A549 (cell line): ENCODE results near the gene SIAH2. TPM values are rescaled to one million over a fixed set of nuclear protein-coding genes. Genes with fewer than 3 reads are reported as not detected.

Experiments
- ATAC-seq, 2 experiments: fragments of 200-7000 bp in 1 of 2; fragments of >200 bp in 1 of 2; cut with Nextera tagmentation in 1 of 2; cut with Tn5 transposase in 1 of 2; 3 replicates each; pipeline versions ENCODE4 v1.8.0 to v1.9.1; 2018 to 2020; ENCODE audit warnings: mild to moderate bottlenecking in 1 of 2, moderate library complexity in 1 of 2
- CTCF ChIA-PET: fragments of 300-600 bp; sonication (Branson Sonifier 250); formaldehyde crosslinking; extraction: SDS; loops from one replicate; lab custom pipeline; 2021; ENCODE audit warnings: antibody characterized with exemption, inconsistent platforms; lab: Yijun Ruan, JAX
- POLR2A ChIA-PET: fragments of 350-600 bp; formaldehyde crosslinking; extraction: SDS; loops from one replicate; lab custom pipeline; 2021; ENCODE audit warnings: antibody characterized with exemption, inconsistent platforms; lab: Yijun Ruan, JAX
- DNase-seq, 2 experiments: peaks; one replicate each; pipeline versions ENCODE4 v3.0.0 to v3.0.0-alpha.2; 2011 to 2016; ENCODE audit warnings: low read depth in 1 of 2, low spot score in 1 of 2
- FAIRE-seq: peaks from 2 replicates; lab custom pipeline; 2011; peaks lifted over from hg19 to GRCh38; lab: Jason Lieb, UNC
- H3K27ac ChIP-seq, 2 experiments: fragments of >200 bp; sonication (Bioruptor Twin); formaldehyde crosslinking; 3 replicates each; pipeline ENCODE4 v1.5.1; 2016 to 2017
- H3K4me1 ChIP-seq: fragments of >200 bp; sonication (Bioruptor Twin); formaldehyde crosslinking; 3 replicates; pipeline ENCODE4 v1.6.1; 2016
- H3K4me2 ChIP-seq: fragments of >200 bp; sonication (Bioruptor Twin); formaldehyde crosslinking; 3 replicates; pipeline ENCODE4 v1.6.1; 2016
- H3K4me3 ChIP-seq: fragments of >200 bp; sonication (Bioruptor Twin); formaldehyde crosslinking; 3 replicates; pipeline ENCODE4 v1.5.1; 2016
- H3K9me3 ChIP-seq: fragments of >200 bp; sonication (Bioruptor Twin); formaldehyde crosslinking; 3 replicates; pipeline ENCODE4 v1.6.1; 2016
- BCL3 ChIP-seq: fragments of >200 bp; sonication (Bioruptor Twin); formaldehyde crosslinking; IDR thresholded peaks from 3 replicates; pipeline ENCODE4 v1.6.1; 2016
- CBX2 ChIP-seq: fragments of 200-600 bp; sonication (generic); IDR thresholded peaks from 2 replicates; pipeline ENCODE4 v1.6.1; 2016; ENCODE audit warnings: low read depth, mild to moderate bottlenecking, borderline replicate concordance
- CTCF ChIP-seq: fragments of >200 bp; sonication (Bioruptor Twin); formaldehyde crosslinking; IDR thresholded peaks from 3 replicates; pipeline ENCODE4 v1.5.1; 2016
- EHMT2 ChIP-seq: fragments of 200-600 bp; sonication (generic); IDR thresholded peaks from 2 replicates; pipeline ENCODE4 v1.6.1; 2016; ENCODE audit warnings: antibody characterized with exemption, low read depth, mild to moderate bottlenecking, moderate library complexity
- EP300 ChIP-seq, 2 experiments: fragments of >200 bp; sonication (Bioruptor Twin); formaldehyde crosslinking; IDR thresholded peaks; 2 replicates in 1 of 2; 3 replicates in 1 of 2; pipeline ENCODE4 v1.6.1; 2016 to 2017
- HES2 ChIP-seq: fragments of >200 bp; sonication (Bioruptor Twin); formaldehyde crosslinking; IDR thresholded peaks from 2 replicates; pipeline ENCODE4 v1.6.1; 2016
- HEYL ChIP-seq: fragments of 250-450 bp; sonication (Bioruptor Pico); IDR thresholded peaks from 2 replicates; pipeline ENCODE4 v1.8.0; 2021; ENCODE audit warnings: mild to moderate bottlenecking, moderate library complexity
- HMGXB4 ChIP-seq: fragments of 250-450 bp; sonication (Bioruptor Pico); IDR thresholded peaks from 2 replicates; pipeline ENCODE4 v1.5.0; 2021; ENCODE audit warnings: mild to moderate bottlenecking, moderate library complexity, borderline replicate concordance
- JUNB ChIP-seq: fragments of >200 bp; sonication (Bioruptor Twin); formaldehyde crosslinking; IDR thresholded peaks from 2 replicates; pipeline ENCODE4 v1.6.1; 2016
- KDM1A ChIP-seq: fragments of 200-600 bp; sonication (generic); IDR thresholded peaks from 2 replicates; pipeline ENCODE4 v1.6.1; 2016; ENCODE audit warnings: low read depth, mild to moderate bottlenecking
- MAFK ChIP-seq: fragments of 450-650 bp; IDR thresholded peaks from 2 replicates; pipeline ENCODE4 v1.6.1; 2014; ENCODE audit not compliant: partially characterized antibody
- NPAS2 ChIP-seq: fragments of 250-450 bp; sonication (Bioruptor Pico); IDR thresholded peaks from 2 replicates; pipeline ENCODE4 v1.8.0; 2022; ENCODE audit warnings: mild to moderate bottlenecking, moderate library complexity, borderline replicate concordance
- PHF8 ChIP-seq: fragments of 200-600 bp; sonication (generic); IDR thresholded peaks from 2 replicates; pipeline ENCODE4 v1.6.1; 2016; ENCODE audit warnings: low read depth, mild to moderate bottlenecking, antibody characterized with exemption, moderate library complexity, borderline replicate concordance
- RNF2 ChIP-seq: fragments of 200-600 bp; sonication (generic); IDR thresholded peaks from 2 replicates; pipeline ENCODE4 v1.6.1; 2016; ENCODE audit warnings: low read depth, mild to moderate bottlenecking, antibody characterized with exemption, moderate library complexity, borderline replicate concordance
- ZSCAN20 ChIP-seq: fragments of 250-450 bp; sonication (Bioruptor Pico); IDR thresholded peaks from 2 replicates; pipeline ENCODE4 v1.8.0; 2022; ENCODE audit warnings: mild to moderate bottlenecking, moderate library complexity
- polyA plus RNA-seq, 4 experiments: library from polyadenylated mRNA; depleted of rRNA in 3 of 4; stranded (reverse); fragments of >200 nt; fragmentation: RNase III in 1 of 4; extraction: RNeasy Plus Mini Kit Qiagen cat#74134 plus additional on column Dnase treatment in 1 of 4; gene quantifications; 2 replicates in 3 of 4; 3 replicates in 1 of 4; pipeline ENCODE4 v1.2.3, GENCODE V29; 2011 to 2017
- TF ChIP-seq, protein P1 (sequence below): fragments of 450-650 bp; IDR thresholded peaks from 2 replicates; pipeline ENCODE4 v1.6.1; 2014; ENCODE audit warnings: antibody characterized with exemption
- TF ChIP-seq, protein P2 (sequence below): fragments of 200-600 bp; sonication (generic); IDR thresholded peaks from 2 replicates; pipeline ENCODE4 v1.6.1; 2016; ENCODE audit warnings: antibody characterized with exemption, mild to moderate bottlenecking, moderate library complexity

The SIAH2 gene
- polyA plus RNA-seq, 2 of the 4 experiments (the other 2 are of a cell fraction): 11.4 to 24.8 TPM

DNA sequence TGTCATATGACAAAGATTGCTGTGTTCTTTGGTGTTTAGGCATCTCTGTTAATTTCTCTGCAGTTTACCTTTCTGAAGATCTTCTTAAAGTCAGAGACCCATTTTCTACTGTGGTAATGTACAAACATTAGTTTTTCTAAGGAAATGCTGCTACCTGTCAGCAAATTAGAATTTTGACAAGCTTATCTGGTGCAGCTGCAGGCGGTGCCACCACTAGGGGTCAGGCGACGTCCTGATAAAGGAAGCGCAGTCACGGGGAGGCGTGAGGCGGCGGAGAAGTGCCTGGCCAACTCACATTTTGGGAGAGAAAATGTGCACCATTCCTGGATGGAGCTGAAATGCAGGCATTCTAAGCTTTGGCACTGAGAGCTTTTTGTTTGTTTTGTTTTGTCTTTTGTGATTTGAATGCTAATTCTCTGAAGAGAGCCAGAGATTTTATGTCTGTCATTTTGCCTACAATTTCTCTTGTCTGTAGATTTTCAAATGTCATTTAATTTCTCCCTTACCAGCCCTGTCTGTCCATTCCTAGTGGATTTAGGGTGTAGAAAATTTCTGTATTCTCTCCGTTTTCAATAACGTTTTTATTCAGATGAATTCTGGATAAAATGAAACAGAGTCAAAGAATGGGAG, 24.9 kb upstream of the SIAH2 start (continued):
- TF ChIP-seq, protein P1, sequence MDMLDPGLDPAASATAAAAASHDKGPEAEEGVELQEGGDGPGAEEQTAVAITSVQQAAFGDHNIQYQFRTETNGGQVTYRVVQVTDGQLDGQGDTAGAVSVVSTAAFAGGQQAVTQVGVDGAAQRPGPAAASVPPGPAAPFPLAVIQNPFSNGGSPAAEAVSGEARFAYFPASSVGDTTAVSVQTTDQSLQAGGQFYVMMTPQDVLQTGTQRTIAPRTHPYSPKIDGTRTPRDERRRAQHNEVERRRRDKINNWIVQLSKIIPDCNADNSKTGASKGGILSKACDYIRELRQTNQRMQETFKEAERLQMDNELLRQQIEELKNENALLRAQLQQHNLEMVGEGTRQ: no peak
- TF ChIP-seq ZSCAN20 (CRISPR knock-in tag): no peak

DNA sequence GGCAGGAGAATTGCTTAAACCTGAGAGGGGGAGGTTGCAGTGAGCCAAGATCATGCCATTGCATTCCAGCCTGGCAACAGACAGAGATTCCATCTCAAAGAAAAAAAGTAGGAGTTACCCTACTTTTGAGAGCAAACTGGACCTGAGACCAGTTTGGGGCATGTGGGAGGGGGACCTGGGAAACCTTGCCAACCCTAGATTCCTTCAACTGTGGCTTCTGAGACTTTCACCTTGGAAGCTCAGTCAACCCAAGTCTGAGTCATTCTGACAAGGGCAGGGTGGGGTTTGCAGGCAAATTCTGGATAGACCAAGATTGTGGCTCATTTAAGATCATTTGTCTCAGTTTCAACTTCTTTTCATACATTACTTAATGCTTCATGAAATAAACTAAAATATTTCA, 23.8 kb upstream of the SIAH2 start:
- FAIRE-seq (no peak), ATAC-seq (no peak), DNase-seq (no peak)
- H3K27ac ChIP-seq: no peak overlapping the region
- H3K4me1 ChIP-seq: no peaks in the 10 kb centered on the region
- no peak overlapping the region for H3K4me2 ChIP-seq
- ChIA-PET POLR2A (interaction anchor here (1.6 kb wide), 1 partner anchor 23 kb away, joined by 6 read pairs; the partner anchor contains the start of gene SIAH2), CTCF (interaction anchor here (0.9 to 3.7 kb wide), 21 partner anchors 8 to 366 kb away, joined by 3 to 35 read pairs (median 7); no protein-coding TSS in a partner anchor)
- no peak for TF ChIP-seq CBX2
- no peaks in the 10 kb centered on the region for H3K9me3 ChIP-seq
- H3K4me3 ChIP-seq: no peak overlapping the region

- H3K4me3 ChIP-seq: no peak overlapping the region
- no peak overlapping the region for H3K4me2 ChIP-seq
- FAIRE-seq (no peak), DNase-seq (no peak), ATAC-seq (no peak)
- H3K4me1 ChIP-seq: no peaks in the 10 kb centered on the region
- H3K9me3 ChIP-seq: no peaks in the 10 kb centered on the region
- H3K27ac ChIP-seq: no peak overlapping the region
- CTCF ChIA-PET: interaction anchor here (1.0 to 2.2 kb wide), 5 partner anchors 9 to 80 kb away, joined by 3 to 6 read pairs (median 3); no protein-coding TSS in a partner anchor
- POLR2A ChIA-PET: interaction anchor here (0.6 to 1.3 kb wide), 2 partner anchors 21 to 497 kb away, joined by 3 read pairs; no protein-coding TSS in a partner anchor
- TF ChIP-seq HEYL (CRISPR knock-in tag): no peak
- no peak for TF ChIP-seq HES2
- no peak for TF ChIP-seq CTCF
- no peak for TF ChIP-seq MAFK
- no peak for TF ChIP-seq EP300 (IDR thresholded peaks at IDR 0.05)
- no peak for TF ChIP-seq BCL3
- no peak for TF ChIP-seq KDM1A
- TF ChIP-seq JUNB: no peak
- no peak for TF ChIP-seq PHF8
- no peak for TF ChIP-seq NPAS2 (CRISPR knock-in tag)
- no peak for TF ChIP-seq EHMT2
- TF ChIP-seq HMGXB4 (CRISPR knock-in tag): no peak
- no peak for TF ChIP-seq CBX2
- TF ChIP-seq, protein P2, sequence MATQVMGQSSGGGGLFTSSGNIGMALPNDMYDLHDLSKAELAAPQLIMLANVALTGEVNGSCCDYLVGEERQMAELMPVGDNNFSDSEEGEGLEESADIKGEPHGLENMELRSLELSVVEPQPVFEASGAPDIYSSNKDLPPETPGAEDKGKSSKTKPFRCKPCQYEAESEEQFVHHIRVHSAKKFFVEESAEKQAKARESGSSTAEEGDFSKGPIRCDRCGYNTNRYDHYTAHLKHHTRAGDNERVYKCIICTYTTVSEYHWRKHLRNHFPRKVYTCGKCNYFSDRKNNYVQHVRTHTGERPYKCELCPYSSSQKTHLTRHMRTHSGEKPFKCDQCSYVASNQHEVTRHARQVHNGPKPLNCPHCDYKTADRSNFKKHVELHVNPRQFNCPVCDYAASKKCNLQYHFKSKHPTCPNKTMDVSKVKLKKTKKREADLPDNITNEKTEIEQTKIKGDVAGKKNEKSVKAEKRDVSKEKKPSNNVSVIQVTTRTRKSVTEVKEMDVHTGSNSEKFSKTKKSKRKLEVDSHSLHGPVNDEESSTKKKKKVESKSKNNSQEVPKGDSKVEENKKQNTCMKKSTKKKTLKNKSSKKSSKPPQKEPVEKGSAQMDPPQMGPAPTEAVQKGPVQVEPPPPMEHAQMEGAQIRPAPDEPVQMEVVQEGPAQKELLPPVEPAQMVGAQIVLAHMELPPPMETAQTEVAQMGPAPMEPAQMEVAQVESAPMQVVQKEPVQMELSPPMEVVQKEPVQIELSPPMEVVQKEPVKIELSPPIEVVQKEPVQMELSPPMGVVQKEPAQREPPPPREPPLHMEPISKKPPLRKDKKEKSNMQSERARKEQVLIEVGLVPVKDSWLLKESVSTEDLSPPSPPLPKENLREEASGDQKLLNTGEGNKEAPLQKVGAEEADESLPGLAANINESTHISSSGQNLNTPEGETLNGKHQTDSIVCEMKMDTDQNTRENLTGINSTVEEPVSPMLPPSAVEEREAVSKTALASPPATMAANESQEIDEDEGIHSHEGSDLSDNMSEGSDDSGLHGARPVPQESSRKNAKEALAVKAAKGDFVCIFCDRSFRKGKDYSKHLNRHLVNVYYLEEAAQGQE: no peak
- no peak for TF ChIP-seq RNF2
These were observed 21.8 kb upstream of the SIAH2 start for GRCh38 chr3:150784747-150785125.
